Right kidney (tissue), 1 donor: ENCODE results near the gene TNFSF8.

Experiments
- DNase-seq: peaks from one replicate; pipeline ENCODE4 v3.0.0-alpha.2; 2016

TNFSF8 gene

DNA sequence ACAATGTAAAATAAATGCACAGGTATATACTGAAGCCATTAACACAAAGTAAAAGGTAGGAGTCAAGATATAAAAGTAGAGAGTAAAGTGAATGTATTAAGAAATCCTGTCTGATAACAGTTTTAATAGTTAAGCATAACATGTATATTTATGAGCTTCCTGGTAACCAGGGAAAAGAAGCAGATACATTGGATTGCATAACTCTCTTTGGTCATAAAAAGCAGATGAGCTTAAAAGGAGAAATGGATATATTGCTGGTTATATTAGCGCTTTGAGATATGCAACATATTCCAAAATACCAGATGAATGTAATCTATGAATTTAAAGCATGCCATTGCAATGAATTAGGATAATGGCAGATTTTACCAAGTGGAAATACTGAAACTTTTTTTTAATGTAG, 6.2 kb upstream of the TNFSF8 start:
- no peak for DNase-seq

DNA sequence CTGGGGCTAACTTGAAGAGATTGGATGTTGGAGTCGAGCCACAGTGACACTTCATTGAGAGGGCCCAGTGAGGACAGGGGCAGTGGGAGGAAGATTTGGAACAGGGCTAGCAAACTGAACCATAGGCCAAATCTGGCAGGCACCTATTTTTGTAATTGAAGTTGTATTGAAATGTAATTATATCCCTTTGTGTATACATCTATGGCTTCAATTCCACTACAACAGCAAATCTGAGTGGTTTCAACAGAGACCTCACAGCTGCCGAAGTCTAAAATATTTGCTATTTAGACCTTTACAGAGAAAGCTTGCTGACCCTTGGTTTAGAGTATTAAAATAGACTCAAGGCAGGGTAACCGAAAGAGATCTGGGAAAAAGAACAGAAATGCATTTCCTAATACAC, 4.7 kb upstream of the TNFSF8 start:
- DNase-seq: no peak

DNA sequence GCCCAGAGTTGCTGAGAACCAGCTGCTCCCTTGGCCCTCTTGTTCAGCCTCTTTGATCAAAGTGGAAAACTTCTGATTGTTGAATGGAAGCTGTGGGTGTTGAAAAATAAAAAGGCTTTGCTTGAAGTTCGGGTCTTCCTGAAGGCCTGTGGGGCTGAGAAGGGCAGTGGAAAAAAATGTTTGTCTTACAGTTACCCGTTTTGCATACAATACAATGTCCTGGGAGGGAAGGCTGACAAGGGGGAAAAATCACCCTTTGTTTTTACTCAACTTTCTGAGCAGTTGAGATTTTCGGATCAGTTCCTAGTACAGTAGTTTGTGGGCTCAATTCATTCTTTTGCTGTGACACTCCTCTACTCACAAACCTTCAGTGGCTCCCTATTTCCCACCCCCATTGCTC, 2.1 kb upstream of the TNFSF8 start:
- DNase-seq: no peak

DNA sequence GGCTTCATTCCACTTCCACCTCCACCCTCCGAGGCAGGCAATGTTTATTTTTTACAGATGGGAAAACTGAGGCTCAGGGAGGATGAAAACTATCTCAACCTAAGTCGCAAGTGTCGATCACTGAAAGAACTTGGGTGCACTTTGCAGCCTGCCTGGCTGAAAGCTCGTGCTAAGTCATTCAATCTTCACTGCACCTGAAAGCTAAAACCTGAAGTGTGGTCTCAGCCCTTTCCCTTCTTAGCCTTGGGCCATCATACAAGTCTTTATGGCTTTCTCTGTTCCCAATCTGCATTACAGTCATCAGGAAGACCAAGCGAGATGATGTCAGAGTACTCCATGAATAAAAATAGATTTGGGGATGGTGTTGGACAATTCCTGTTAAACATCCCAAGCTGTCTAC, 1.0 kb upstream of the TNFSF8 start:
- DNase-seq: no peak

DNA sequence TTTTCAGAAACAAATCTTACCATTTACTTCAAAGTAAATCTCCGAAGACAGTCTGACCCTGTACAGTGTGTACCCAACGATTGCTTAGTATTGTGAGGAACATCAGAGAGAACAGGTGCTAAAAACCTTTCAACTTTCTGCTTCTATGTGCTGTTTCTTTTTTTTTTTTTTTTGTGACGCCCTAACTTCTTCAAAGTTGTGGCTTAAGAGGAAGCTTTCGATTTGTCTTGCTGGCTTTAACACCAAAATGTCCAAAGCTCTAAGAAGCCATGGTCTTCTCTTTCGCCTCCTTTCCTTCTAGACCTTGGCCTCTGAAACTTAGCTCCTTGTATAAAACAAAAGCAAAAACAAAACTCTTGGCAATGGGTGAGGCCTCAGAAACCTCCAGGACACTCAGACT, 1.2 kb downstream of the TNFSF8 start:
- no peak for DNase-seq

DNA sequence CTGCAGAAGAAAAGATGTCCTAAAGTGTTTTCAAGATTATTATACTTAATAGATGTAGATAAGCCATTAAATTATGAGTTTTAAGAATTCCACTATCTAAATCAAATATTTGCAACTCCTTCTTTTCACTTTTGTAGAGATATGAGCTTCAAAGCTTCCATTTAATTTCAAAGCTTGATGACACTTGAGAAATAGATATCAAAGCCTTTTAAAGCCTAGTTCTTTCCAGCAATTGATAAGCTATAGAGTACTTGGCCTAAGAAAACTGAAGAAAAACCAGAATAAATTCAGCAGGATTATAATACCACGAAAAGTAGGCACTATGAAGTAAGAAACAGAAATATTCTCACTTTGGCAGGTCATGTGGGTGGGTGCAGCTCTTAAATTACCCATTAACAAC, 1.7 kb downstream of the TNFSF8 start:
- DNase-seq: no peak

DNA sequence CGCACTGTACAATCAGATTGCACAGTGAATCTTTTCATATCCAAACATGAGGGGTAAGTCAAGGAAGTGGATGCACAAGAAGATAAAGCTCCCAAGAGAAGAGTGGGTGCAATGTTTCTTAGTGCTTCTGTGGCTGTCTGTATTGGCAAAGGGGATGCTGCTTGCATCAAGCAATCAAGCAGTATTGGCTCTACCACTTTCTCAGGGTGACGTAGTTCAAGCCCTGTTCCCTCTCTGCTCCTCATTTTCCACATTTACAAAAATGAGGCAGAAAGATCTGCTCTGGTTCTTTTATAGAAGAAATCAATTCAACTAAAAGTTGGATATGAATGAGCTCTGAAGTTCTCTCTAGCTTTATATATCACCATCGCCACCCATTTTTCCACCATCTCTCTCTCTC, 2.3 kb downstream of the TNFSF8 start:
- no peak for DNase-seq

DNA sequence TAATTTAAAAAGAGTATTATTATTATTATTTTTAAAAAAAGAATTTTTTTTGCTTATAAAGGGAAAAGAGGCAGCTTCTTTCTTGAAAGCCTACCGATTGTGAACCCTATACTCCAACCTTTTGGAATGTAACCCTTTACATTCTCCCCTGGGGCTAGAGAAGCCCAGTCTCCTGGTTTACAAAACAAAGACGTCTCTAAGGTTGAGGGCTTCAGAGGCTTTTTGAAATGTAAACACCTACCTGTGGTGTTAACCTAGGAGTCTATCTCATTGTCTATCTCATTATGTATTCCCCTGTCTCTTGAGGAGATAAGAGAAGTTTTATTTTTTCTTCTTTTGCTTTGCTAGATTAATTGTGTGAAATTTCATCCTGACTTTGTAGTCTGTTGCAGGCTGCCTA, 4.7 kb downstream of the TNFSF8 start:
- no peak for DNase-seq

DNA sequence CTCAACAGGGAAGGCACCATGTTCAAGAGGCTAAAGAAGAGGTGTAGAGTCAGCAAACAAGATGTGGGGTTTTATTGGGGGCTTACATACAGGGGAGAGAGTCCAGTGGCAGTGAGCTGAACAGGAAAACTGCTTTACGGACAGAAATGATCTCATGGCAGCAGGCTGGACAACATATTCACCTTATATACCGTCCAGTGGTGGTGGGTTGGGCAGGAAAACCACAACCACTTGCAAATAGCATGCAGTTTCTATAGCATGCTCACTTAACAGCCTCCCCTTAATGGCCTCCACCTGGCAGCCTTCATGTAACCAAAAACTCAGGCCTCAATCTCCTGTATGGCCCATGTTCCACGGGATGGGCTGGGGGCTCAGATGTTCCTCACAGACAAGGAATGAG, 5.4 kb downstream of the TNFSF8 start:
- DNase-seq: no peak

DNA sequence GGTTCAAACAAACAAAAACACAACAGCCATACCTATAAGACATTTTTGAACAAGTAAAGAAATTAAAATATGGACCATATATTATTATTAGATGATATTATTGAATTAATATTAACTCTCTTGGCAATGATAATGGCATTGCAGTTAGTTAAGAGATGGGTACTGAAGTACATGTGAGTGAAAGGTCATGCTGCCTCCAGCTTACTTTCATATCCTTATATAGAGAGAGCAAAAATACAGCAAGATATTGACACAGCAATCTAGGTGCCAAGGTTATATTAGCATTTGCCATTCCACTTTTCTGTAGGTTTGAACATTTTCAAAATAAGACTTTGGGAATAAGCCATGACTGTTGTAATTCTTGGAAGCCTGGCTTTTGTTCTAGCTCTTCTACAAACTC, 6.1 kb downstream of the TNFSF8 start:
- DNase-seq: no peak

DNA sequence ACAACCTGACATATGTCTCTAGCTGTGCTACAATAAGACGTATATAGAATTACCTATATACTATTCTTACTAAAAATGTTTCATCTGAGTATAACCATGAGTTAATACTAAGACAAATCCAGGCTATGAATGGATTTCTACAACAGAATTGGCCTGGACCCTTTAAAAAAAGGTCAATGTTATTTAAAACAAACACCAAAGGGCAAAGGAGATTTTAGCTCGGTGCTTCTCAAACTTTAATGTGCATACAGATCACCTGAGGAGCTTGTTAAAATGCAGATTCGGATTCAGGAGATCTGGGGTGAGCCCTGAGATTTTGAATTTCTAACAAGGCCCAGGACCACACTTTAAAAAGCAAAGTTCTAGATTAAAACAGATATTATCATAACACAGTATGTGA, 6.5 kb downstream of the TNFSF8 start:
- no peak for DNase-seq

DNA sequence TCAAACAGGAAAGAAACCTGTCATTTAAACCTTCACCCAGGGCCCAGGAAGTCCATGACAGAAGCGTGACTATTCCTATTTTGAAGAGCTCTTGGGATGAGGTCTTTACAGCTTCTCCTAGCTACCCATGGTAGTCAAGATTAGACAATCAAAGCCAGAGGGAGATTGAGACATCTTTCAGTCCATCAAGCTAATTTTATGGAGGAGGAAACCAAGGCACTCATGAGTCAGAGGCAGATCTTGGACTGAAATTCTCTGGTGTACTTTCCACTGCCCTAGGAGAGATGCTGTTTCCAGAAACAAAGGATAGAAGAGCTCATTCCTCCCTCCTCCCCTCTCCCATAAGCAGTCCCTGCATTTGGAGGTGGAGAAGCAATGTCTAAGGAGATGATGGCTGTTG, 9.2 kb downstream of the TNFSF8 start:
- no peak for DNase-seq

DNA sequence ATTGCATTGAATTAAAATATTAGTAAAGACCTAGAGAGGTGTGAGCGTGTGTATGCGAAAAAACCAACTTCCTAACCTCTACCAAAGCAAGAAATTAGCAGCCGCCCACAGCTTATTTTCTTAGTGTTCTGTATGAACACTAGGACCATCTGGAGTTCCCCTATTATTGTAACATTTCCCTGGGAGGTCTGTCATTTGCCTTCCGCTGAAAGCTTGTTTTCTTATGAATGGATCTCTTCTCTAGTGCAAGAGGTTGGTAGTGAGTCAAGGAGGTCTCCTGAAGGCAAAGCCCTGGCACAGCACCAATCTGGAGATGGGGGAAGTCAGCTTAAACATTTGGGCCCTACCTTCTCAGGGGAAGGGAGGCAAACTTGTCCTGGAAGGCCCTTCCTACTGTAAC, 10.8 kb downstream of the TNFSF8 start:
- DNase-seq: no peak

DNA sequence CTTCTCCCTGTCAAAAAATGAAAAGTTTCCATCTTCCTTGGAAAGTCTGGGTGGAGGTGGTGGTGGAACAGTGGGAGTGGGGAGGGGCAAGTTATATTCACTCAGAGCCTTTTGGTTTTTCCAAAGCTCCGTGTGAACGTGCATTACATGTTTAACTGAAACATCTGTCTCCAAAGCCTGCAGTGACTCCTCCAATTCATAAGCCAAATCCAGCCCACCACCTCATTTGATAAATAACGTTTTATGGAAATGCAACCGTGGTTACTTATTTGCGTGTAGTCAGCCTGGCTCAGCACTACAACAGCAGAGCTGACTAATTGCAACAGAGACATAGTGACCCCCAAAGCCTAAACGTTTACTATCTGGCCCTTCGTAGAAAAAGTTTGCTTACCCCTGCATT, 13.9 kb downstream of the TNFSF8 start:
- DNase-seq: no peak

DNA sequence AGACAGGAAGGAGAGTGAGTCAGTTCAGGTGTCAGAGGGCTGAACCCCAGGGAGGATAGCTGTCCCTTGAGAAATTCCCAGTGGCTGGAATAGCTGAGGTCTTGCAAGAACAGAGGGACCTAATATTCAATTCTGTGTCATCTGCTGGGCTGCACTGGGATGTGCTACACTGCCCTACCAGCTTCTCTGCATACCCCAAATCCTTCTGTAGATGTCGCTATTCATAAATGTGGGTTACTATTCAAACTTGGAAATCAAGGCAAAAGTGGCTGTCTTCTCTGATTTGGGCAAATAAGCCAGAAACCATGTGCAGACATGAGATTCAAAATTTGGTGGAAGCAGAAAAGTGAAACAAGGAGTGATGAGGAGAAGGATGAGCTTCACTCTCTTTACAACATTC, 16.3 kb downstream of the TNFSF8 start:
- DNase-seq: no peak

DNA sequence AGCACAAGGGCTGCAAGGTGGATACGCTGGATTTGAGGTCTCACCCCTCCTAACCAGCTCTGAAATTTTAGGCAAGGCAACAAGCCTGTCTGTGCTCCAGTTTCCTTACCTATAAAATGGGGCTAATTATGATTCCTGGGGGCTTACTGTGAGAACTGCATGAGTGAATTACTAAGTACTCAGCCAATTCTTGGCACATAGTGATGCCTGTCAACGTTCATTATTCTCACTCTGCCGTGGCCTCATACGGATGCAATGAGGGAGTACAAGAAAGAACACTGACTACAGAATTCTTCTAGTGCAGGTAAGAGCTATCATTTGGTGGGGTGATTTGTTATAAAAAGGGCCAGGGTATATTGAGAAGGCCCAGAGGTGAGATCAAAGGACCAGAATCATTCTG, 16.7 kb downstream of the TNFSF8 start:
- DNase-seq: no peak

DNA sequence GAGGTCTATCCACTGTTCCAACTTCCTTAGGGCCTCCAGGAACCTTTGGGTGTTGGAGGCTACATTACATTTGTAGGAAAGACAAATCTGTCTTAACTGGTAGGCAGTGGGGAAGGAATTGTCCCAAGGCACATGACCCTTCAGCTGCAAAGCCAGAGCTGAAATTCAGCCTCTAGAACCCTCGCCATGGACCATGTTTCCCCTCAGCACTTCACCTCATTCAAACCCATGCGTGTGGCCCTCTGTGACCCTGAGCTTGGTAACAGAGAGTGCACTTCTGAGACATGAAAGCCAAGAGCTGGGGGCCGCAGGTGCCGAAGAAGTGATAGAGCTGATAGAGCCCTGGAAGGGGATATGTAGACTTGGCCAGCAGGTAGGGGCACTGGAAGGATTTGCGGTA, 17.2 kb downstream of the TNFSF8 start:
- no peak for DNase-seq

DNA sequence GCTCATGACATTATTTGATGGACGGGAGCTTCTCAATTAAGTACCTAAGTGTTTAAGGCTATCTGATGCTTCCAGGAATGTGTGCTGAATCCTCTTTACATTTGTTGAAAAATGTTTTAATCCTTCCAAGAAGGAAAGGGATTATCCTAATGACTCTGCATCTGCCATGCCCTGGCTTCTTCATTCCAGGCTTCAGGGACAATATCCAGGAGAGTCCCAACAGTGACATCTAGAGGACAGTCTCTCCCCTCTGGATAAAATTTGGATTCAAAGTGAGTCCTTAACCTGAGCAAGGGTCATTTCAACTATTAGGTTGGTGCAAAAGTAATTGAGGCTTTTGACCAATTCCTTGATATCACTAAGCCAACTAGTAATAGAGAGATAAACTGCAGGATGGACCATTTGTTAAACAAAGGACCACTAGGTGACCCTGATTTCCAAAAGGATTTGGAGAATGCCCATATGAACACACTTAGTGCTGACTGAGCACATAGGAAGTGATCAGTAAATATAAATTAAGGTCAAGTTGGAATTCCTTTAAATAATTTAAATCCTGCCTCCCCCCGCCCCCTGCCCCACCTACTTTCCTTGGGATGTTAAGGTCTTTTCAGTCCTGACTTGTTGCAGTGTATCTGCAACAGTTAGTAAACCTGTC, 19.1 kb downstream of the TNFSF8 start:
- no peak for DNase-seq

DNA sequence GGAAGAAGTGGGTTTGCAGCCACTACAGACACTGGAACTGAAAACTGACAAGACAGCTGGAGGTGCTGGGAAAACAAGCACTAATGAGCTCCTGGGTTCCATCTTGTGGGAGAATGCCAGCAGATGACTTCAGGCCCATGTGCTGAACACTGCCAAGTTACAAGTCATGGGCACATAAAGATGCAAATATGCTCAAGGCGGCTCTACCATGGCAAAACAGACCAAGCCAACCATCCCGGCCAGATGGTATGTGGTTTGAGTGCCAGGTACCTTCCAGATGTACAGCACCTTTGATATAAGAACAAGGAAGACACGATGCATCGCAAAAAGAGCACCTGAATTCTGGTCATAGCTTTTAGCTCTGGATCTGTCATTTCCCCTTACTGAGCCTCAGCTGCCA, 19.9 kb downstream of the TNFSF8 start:
- no peak for DNase-seq

DNA sequence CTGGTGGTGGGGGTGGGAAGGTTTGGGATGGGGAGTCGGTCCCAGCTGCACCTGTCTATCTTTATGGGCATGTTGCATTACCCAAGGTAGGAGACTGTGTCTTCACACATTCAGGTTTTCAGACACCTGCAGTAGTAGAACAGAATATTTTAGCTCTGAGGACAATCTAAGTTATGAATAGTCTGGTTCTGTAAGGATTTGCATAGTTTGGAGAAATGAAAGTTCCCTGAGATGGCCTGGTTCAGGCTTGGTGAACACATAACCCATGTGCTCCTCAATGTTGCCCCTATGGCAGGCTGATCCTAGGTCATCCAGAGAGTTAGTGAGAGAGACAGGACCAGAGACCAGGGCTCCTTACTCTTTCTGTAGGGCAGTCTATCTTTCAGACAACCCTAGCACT, 20.7 kb downstream of the TNFSF8 start:
- no peak for DNase-seq

DNA sequence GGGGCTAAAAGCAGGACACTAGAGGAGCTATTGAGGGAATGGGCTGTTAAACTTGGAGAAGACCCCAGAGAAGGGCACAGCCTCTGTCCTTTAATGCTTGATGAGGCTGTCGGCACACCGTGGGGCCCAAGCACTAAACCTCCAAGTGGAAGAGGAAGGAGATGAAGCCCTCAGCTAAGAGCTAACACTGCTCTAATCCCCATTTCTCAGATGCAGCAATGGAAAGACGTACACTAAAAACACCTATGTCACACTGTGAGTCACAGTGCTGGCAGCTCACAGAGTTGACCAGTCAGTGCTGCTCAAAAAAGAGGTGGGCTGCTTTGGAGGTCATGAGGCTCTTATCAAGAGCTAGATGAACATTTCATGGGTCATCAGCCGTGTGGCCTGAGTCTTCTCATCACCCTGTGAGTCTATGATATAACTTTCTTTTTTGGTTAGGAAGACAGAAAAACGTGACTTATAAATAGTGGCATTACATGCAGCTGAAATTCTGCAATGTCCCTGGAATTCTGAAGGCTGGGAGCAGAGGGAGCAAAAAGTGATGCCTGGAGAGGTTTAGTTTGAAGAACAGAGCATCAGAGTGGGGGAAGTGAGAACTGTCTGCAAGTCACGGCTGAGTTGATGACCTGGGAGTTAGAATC, 21.5 kb downstream of the TNFSF8 start:
- no peak for DNase-seq

DNA sequence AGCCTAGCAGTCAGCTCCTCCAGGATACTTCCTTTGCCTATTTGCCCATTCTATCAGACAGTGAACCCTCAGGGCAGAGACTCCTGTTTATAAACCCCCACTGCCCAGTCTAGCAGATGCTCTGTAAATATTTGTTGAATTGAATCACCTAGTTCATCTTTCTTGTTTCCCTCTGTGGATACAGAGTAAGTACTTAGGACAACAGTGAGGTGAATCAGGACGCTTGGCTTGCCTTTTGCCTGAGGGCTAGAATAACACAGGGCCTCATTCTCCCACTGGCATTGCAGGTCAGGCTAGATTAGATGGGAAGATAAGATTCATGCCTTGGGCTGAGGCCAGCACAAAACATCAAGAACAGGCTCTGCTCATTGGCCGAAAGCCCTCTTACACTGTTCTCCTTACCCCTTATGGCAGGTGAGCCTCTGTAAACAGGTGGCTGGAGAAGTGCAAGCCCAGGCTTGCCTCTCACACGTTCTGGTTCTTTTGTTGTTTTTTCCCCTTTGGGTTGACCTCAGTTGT, 22.2 kb downstream of the TNFSF8 start:
- DNase-seq: no peak

DNA sequence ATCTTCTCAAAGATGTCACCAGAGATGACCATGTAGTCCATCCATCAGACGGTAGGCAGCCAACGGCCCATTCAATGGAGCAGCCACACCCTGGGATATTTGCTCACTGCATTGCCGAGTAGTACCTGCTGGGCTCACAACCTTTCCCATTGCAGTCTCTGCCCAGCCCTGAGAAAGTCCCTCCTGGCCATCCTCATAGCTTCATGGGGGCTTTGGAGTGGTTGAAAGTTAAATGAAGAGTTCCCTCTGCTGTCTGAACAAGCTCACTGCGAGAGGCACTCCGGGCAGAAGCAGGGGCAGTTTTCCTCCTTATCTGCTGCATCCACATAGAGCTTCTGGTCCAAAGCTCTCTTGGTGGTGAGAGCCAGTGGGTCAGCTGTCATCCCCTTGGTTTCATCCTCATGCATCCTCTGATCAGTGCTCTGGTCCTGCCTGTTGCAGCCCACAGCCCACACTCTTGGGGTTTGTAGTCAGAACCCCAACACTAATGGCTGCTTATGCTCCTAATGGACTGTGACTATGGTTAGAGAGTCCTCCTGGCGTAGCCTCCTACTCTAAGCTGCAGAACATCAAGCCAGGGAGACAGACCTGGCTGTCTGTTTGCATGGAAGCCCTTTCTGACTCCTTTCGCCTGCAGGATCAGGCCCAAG, 23.3 kb downstream of the TNFSF8 start:
- peak; percentile 24 for DNase-seq
